HuH-7 (cell line): ENCODE results near the gene TPK1.

ENCODE experiments used
- DNase-seq: peaks from one replicate; pipeline ENCODE4 v3.0.0; 2011; ENCODE audit warnings: low spot score

The TPK1 gene

GRCh38 chr7:144835652-144836544, at the start of gene TPK1:
Gene TPK1 (minus strand): TSS chr7:144836053. CDS start chr7:144835602, 451 bp downstream.
- DNase-seq: peak; percentile 90

GRCh38 chr7:144885478-144885877, 49.6 kb upstream of the TPK1 start:
- no peak for DNase-seq

GRCh38 chr7:144884896-144885295, 49.0 kb upstream of the TPK1 start:
- DNase-seq: no peak

GRCh38 chr7:144873316-144873845, 37.5 kb upstream of the TPK1 start:
- DNase-seq: no peak

GRCh38 chr7:144869082-144869481, 33.2 kb upstream of the TPK1 start:
- no peak for DNase-seq

- no peak for DNase-seq
Measured at GRCh38 chr7:144866189-144866588, 30.3 kb upstream of the TPK1 start.

GRCh38 chr7:144863320-144863647, 27.4 kb upstream of the TPK1 start:
- no peak for DNase-seq

GRCh38 chr7:144862612-144863319, 26.9 kb upstream of the TPK1 start:
- DNase-seq: no peak

- no peak for DNase-seq
Measured at GRCh38 chr7:144859739-144860138, 23.9 kb upstream of the TPK1 start.

- no peak for DNase-seq
Measured at GRCh38 chr7:144857463-144857862, 21.6 kb upstream of the TPK1 start.

- peak; percentile 34 for DNase-seq
Measured at GRCh38 chr7:144854839-144855424, 19.1 kb upstream of the TPK1 start.

GRCh38 chr7:144853542-144853941, 17.7 kb upstream of the TPK1 start:
- DNase-seq: no peak

GRCh38 chr7:144848078-144848477, 12.2 kb upstream of the TPK1 start:
- DNase-seq: no peak

- DNase-seq: peak; percentile 36
Measured at GRCh38 chr7:144842377-144842851, 6.6 kb upstream of the TPK1 start.

GRCh38 chr7:144836545-144836842, 641 bp upstream of the TPK1 start:
- no peak for DNase-seq

- peak; percentile 33 for DNase-seq
Measured at GRCh38 chr7:144835155-144835611, 670 bp downstream of the TPK1 start.

- DNase-seq: peak; percentile 39
Measured at GRCh38 chr7:144834641-144835144, 1.2 kb downstream of the TPK1 start.

- DNase-seq: no peak
Measured at GRCh38 chr7:144830811-144831210, 5.0 kb downstream of the TPK1 start.

GRCh38 chr7:144830024-144830785, 5.6 kb downstream of the TPK1 start:
- no peak for DNase-seq

GRCh38 chr7:144827621-144828020, 8.2 kb downstream of the TPK1 start:
- DNase-seq: no peak

GRCh38 chr7:144826208-144826607, 9.6 kb downstream of the TPK1 start:
- DNase-seq: no peak

- DNase-seq: no peak
Measured at GRCh38 chr7:144824360-144824759, 11.5 kb downstream of the TPK1 start.
